OCI-LY3 (cell line): ENCODE measurements around the gene ARHGAP5.

Experiments used
- H2AFZ ChIP-seq: fragments of 200-600, 300-600 bp; shearing (Covaris generic); 2 replicates; pipeline ENCODE4 v1.6.0; 2014; ENCODE audit warnings: antibody characterized with exemption, low read depth, low read length
- H3K27ac ChIP-seq: fragments of 200-600, 300-600 bp; sonication (generic); 2 replicates; pipeline ENCODE4 v1.5.1; 2014; ENCODE audit warnings: mild to moderate bottlenecking, low read length, moderate library complexity, mixed read lengths
- H3K27me3 ChIP-seq: fragments of 200-600, 300-600 bp; sonication (generic); 2 replicates; pipeline ENCODE4 v1.6.1; 2014; ENCODE audit warnings: low read depth, low read length, mixed read lengths
- H3K36me3 ChIP-seq: fragments of 200-600, 300-600 bp; sonication (generic); replicated peaks from 2 replicates; pipeline ENCODE3; 2014; ENCODE audit warnings: low read depth, low read length, mixed read lengths
- H3K4me1 ChIP-seq: fragments of 300-600, 200-600 bp; sonication (generic); 2 replicates; pipeline ENCODE4 v1.6.1; 2014; ENCODE audit warnings: low read length, mixed read lengths
- H3K4me2 ChIP-seq: fragments of 200-600, 300-600 bp; sonication (generic); 2 replicates; pipeline ENCODE4 v1.6.1; 2014; ENCODE audit warnings: low read length, mixed read lengths
- H3K4me3 ChIP-seq: fragments of 300-600, 200-600 bp; sonication (generic); 2 replicates; pipeline ENCODE4 v1.5.1; 2014; ENCODE audit warnings: antibody characterized with exemption, mild to moderate bottlenecking, low read length, moderate library complexity
- H3K79me2 ChIP-seq: fragments of 300-600, 200-600 bp; shearing (Covaris generic); 2 replicates; pipeline ENCODE4 v1.6.1; 2014; ENCODE audit warnings: mild to moderate bottlenecking, low read length, mixed read lengths
- H3K9ac ChIP-seq: fragments of 300-600, 200-600 bp; shearing (Covaris generic); 2 replicates; pipeline ENCODE4 v1.6.0; 2014; ENCODE audit warnings: mild to moderate bottlenecking, low read length, moderate library complexity
- H3K9me3 ChIP-seq: fragments of 200-600, 300-600 bp; shearing (Covaris generic); 2 replicates; pipeline ENCODE4 v1.6.1; 2014; ENCODE audit warnings: low read length, mixed read lengths; ENCODE audit not compliant: insufficient read depth
- H4K20me1 ChIP-seq: fragments of 200-600, 300-600 bp; sonication (generic); 2 replicates; pipeline ENCODE4 v1.6.1; 2016; ENCODE audit warnings: low read length, mixed read lengths; ENCODE audit not compliant: insufficient read depth
- EZH2phosphoT487 ChIP-seq: fragments of 200-600 bp; shearing (Covaris generic); IDR thresholded peaks from 2 replicates; pipeline ENCODE4 v1.6.1; 2018; ENCODE audit warnings: antibody characterized with exemption, mixed run types, low read depth
- TF ChIP-seq, protein P1 (sequence below): fragments of 200-600, 300-600 bp; sonication (generic); IDR thresholded peaks from 2 replicates; pipeline ENCODE4 v1.5.1; 2014; ENCODE audit warnings: antibody characterized with exemption, low read length, low read depth

Gene ARHGAP5

DNA sequence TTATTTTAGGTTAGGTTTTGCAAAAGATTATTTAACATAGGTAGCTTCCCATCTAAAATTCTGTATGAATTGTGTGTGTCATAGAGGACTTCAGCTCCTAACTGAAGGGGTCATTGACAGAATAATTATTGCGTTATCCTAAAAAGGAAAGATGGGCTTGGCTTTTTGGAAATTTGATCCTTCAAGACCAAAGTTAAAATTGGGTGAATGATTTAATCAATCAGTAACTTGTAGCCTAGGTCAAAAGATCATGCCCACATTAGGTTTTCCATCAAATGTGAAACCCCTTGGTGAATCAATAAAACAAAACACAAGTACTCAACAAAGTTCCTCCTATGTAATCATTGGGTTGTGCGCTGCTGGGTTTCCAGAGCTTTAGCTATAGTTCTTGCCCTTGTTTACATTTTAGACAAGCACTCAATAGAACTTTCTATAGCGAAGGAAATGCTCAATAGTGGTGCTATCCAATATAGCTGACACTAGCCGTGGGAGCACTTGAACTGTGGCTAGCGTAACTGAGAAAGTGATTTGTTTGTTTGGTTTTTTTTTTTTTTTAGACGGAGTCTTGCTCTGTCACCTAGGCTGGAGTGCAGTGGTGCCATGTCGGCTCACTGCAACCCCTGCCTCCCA lies 37.6 kb upstream of the ARHGAP5 start:
- Histone ChIP-seq H3K79me2 (no peaks in the 10 kb centered on the region), H3K4me1 (peaks cover 12% of the 10 kb centered on the region), H3K4me3 (no peak overlapping the region), H3K36me3 (no peaks in the 10 kb centered on the region), H2AFZ (no peak overlapping the region), H3K27me3 (0 out of 2 replicates have a peak, but pooled peaks cover 17% of the 10 kb centered on the region), H4K20me1 (no peaks in the 10 kb centered on the region), H3K27ac (no peak overlapping the region), H3K9me3 (no peaks in the 10 kb centered on the region), H3K9ac (no peak overlapping the region), H3K4me2 (no peak overlapping the region)
- TF ChIP-seq, protein P1, sequence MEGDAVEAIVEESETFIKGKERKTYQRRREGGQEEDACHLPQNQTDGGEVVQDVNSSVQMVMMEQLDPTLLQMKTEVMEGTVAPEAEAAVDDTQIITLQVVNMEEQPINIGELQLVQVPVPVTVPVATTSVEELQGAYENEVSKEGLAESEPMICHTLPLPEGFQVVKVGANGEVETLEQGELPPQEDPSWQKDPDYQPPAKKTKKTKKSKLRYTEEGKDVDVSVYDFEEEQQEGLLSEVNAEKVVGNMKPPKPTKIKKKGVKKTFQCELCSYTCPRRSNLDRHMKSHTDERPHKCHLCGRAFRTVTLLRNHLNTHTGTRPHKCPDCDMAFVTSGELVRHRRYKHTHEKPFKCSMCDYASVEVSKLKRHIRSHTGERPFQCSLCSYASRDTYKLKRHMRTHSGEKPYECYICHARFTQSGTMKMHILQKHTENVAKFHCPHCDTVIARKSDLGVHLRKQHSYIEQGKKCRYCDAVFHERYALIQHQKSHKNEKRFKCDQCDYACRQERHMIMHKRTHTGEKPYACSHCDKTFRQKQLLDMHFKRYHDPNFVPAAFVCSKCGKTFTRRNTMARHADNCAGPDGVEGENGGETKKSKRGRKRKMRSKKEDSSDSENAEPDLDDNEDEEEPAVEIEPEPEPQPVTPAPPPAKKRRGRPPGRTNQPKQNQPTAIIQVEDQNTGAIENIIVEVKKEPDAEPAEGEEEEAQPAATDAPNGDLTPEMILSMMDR: no peak
- no peak for TF ChIP-seq EZH2phosphoT487

DNA sequence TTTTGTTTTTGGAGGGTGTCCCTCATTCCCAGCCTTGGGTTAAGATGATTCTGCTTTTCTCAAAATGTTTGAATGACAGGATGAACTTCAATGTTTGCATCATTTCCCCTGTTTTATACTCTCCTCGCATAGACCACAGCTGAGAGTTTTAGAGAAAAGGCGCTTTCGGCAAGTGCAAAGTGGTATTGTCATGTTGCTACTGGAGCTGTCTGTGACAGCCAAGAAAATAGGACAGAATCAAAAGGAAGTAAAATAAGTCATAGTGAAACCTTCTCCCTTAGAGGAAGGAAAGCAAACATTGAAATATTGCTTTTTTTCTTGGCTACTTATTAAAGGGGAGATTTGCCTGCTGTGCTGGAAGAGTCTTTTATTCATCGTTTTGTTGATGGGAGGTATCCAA lies 33.5 kb upstream of the ARHGAP5 start:
- H3K36me3 ChIP-seq: no peaks in the 10 kb centered on the region
- H3K4me1 ChIP-seq: peaks cover 31% of the 10 kb centered on the region
- no peaks in the 10 kb centered on the region for H4K20me1 ChIP-seq
- no peak overlapping the region for H3K27ac ChIP-seq
- H3K9me3 ChIP-seq: no peaks in the 10 kb centered on the region
- no peak overlapping the region for H3K4me3 ChIP-seq
- no peaks in the 10 kb centered on the region for H3K79me2 ChIP-seq
- H2AFZ ChIP-seq: no peak overlapping the region
- no peak for TF ChIP-seq EZH2phosphoT487
- TF ChIP-seq, protein P1: no peak
- H3K9ac ChIP-seq: no peak overlapping the region
- H3K4me2 ChIP-seq: peak overlapping the region; percentile 25
- H3K27me3 ChIP-seq: peaks cover 30% of the 10 kb centered on the region

DNA sequence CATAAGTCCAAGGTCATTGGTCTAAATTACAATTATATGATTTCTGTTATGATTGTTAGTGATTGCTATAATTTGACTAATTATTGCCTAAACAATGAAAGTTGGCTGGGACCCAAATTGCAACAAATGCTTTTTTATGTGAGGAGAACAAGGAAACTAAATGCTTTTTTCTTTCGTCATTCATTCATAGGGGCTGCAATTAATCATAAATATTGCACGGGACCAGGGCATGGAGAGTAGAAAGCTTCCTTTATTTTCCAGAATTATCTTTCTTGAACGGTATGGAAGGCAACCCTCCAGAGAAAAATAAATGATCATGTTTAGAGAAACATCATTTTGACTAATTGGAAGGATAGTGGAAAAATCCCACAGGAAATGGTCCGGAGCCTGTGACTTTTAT lies 32.6 kb upstream of the ARHGAP5 start:
- H3K36me3 ChIP-seq: no peaks in the 10 kb centered on the region
- peaks cover 30% of the 10 kb centered on the region for H3K27me3 ChIP-seq
- no peaks in the 10 kb centered on the region for H3K9me3 ChIP-seq
- H3K4me3 ChIP-seq: no peak overlapping the region
- H2AFZ ChIP-seq: no peak overlapping the region
- no peaks in the 10 kb centered on the region for H4K20me1 ChIP-seq
- no peak overlapping the region for H3K9ac ChIP-seq
- no peaks in the 10 kb centered on the region for H3K79me2 ChIP-seq
- no peak overlapping the region for H3K27ac ChIP-seq
- H3K4me1 ChIP-seq: peaks cover 39% of the 10 kb centered on the region
- no peak overlapping the region for H3K4me2 ChIP-seq
- TF ChIP-seq, protein P1: no peak
- no peak for TF ChIP-seq EZH2phosphoT487

DNA sequence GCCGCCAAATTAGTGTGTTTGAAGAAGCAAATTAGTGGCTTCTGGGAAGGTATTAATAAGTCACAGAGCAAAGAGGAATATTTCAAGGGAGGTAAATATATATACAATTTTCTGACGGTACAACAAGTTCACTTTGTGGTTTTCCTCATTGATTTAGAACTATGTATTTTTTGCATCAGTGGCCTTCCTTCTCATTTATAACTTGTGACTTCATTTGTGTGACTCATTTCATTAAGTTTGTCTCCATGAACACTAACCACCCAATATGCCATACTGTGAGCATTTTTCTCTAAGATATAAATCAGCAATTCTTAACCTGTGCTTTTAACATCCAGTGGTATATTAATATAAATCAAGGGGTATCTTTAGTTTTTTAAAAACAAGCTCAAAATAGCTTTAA lies 29.3 kb upstream of the ARHGAP5 start:
- no peaks in the 10 kb centered on the region for H3K36me3 ChIP-seq
- H3K79me2 ChIP-seq: no peaks in the 10 kb centered on the region
- no peak overlapping the region for H2AFZ ChIP-seq
- H3K27ac ChIP-seq: no peak overlapping the region
- H3K9me3 ChIP-seq: no peaks in the 10 kb centered on the region
- H3K4me3 ChIP-seq: no peak overlapping the region
- H3K4me1 ChIP-seq: peaks cover 58% of the 10 kb centered on the region
- no peaks in the 10 kb centered on the region for H4K20me1 ChIP-seq
- H3K27me3 ChIP-seq: peaks cover 14% of the 10 kb centered on the region
- no peak overlapping the region for H3K9ac ChIP-seq
- peak overlapping the region; percentile 12 for H3K4me2 ChIP-seq
- TF ChIP-seq, protein P1: no peak
- no peak for TF ChIP-seq EZH2phosphoT487
